Activated naive CD4-positive, alpha-beta T cell (primary cell): Measurements from ENCODE around the gene MRRF.
A peak's percentile ranks its signal among the peaks of the same experiment; 100 is the strongest.

Experiments
- DNase-seq, 4 experiments: peaks; one replicate each; lab custom pipeline; 2025; lab: John Stamatoyannopoulos, UW

MRRF gene

GRCh38 chr9:122332644-122333043, 68.0 kb downstream of the MRRF start:
- DNase-seq = no peak

DNA sequence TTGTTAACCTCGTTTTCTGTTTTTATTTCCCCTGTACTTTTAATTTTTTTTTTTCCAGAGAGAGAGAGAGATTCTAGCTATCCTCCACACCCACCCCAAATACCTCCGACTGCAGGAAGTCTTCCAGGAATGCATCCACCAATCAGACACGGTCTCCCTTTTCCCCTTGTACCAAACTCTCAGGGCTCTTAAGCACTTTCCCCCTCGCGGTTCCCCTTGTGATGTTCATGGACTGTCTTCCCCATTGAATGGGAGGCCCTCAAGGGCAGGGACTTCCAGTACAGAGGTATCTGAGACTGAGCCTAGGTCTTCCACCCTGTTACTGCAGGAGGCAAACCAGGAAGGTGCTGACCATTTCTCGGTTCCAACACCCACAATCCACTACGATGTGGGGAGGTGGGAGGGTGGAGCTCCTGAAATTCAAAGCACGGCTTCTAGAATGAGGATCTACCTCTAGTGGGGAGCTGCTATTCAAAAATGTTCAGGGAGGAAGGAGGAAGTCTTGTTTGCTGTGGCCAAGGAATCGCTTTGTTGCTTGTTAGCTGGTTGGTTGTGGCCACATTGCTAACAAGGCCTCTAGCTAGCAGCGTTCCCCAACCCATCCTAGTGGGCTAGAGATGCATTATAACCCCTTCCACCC, 68.6 kb downstream of the MRRF start:
- no peak for DNase-seq

DNA sequence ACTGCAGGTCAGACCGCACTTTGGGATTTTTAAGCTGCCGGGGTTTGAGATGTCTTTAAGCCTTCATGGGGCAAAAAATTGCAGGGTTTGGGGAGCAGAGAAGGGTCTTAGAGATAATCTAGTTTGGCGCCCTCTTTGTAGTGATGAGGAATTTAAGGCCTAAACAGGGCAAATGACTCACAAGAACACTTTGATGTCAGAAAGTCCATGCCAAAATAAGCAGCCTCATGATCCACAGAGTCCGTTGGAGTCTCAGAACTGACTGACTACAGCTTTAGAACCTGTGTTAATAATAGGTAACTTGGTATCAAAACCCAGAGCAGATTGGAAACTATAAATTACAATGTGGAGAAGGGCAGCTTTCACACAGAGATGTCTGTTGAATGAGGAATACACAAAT, 70.2 kb downstream of the MRRF start:
- no peak for DNase-seq

DNA sequence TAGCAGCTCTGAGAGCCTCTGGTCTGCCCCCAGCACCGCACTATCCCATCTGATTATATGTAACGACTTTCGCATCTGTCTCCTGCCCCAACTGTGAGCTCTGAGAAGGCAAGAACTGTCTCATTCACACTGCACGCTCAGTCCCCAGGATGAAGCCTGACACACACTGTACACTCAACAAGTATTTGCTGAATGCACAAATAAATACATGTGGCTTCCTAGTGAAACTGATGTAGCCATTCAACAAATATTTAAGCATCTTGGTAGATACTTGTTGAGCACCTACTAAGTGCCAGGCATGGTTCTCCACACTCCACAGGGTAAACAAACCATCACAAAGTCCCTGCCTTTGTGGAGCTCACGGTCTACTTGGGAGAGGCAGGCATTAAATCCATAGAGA, 71.5 kb downstream of the MRRF start:
- DNase-seq = no peak

- DNase-seq = no peak
Measured at GRCh38 chr9:122336866-122337555, 72.3 kb downstream of the MRRF start.

GRCh38 chr9:122337556-122337929, 72.9 kb downstream of the MRRF start:
- no peak for DNase-seq

- no peak for DNase-seq
Measured at GRCh38 chr9:122338536-122338935, 73.9 kb downstream of the MRRF start.

DNA sequence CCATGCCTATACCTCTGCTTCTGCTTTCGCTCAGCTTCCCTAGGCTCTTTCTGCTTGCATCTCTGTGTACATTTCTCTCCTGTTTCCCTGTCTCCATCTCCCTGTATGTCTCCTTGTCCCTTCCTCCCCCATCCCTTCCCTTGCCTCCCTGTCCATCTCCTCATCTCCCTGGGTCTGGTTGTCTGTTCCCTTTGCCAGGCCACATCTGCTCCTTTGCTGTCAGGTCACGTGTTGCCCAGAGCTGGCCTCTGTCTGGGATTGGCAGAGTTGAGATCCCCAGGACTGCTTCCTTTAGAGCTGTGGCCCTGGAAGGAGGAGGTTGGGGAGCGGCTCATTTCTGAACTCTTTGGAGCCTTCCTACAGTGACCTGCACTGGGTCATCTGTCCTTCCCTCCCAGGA, 74.3 kb downstream of the MRRF start:
- no peak for DNase-seq

DNA sequence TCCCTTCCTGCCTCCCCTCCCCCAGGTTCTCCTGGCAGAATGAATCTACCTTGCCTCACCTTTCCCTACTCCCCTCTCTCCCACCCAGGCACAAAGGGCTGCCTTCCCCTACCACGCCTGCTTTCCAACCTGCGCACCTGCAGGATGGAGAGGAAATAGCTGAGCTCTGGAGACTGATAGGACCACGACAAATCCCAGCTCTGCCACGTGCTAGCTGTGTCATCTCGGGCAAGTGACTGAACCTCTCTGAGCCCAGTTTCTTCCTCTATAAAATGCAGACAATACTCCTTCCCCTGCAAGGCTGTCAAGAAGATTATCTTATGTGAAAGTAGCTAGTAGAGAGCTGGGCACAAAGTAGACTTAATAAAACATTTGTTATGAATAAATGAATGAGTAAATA, 74.9 kb downstream of the MRRF start:
- DNase-seq = no peak

DNA sequence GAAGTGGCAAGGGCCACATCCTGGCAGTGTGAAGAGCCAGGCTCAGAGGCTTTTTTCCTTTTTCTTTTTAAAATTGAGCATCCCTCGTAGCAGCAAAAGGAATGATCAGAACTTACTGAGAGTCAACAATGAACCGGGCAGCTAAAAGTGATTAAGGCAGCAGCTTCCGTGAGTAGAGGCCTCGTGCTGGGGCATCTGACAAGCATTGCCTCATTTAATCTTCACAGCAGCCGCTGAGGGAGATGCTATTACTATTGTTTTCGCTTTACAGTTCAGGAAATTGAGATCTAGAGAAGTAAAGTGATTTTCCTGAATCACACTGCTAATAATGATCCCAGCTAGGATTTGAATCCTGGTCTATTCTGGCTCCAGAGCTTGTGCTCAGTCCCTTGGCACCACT, 75.5 kb downstream of the MRRF start:
- DNase-seq = no peak

DNA sequence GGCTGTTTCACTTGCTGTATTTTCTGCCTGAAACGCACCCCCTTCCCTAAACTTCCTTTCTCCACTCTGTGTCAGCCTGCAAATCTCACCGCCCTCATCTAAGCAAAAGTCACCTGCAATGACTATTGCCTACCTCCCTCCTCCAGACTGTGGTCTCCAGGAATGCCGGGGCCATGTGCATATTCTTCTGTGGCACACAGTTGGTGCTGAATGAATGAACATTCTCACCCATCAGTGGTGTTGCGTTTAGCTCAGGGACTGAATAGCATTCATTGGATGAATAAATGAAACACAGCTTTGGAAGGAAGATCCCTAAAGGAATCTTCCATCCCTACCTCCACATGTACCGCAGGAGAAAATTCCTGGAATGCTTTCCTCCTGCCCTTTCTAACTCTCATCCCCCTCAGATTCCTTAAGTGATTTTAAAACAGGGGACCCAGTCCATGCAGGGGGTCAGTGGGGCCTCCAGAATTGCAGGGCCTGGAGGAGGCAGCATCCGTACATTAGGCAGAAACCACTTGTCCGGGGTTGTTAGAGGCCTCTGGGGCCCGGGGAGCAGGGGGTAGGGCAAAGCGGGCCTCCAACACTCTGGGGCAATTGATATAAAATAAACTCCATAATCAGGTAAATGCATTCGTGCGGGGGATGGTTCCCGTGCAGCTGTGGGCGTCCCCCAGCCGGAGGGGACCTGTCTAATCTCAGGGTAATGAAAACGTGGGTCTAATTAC, 77.8 kb downstream of the MRRF start:
- no peak for DNase-seq

- DNase-seq = no peak
Measured at GRCh38 chr9:122346478-122347347, 82.0 kb downstream of the MRRF start.

- no peak for DNase-seq
Measured at GRCh38 chr9:122347348-122348287, 82.9 kb downstream of the MRRF start.

DNA sequence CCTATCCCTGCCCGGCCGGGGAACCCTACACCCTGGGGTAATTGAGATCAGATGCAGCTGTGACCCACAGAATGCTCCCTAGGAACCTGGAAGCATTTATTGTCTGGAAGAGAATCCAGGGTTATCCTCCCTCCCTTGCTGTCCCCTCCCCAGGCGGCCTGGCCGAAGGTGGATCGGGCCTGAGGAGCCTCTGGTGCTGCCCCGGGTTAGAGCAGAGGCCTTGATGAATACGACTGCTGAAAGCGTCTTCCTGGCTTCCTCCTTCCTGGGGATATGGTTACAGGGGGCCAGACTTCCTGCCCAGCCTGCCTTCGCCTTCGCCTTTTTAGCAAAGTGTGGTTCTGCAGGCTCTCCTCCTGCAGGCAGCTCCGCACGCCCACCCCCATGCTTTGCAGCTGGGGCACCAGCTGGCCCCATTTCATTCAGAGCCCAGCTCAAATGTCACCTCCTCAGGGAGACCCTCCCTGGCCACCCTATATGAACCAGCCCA, 83.7 kb downstream of the MRRF start:
- no peak for DNase-seq

DNA sequence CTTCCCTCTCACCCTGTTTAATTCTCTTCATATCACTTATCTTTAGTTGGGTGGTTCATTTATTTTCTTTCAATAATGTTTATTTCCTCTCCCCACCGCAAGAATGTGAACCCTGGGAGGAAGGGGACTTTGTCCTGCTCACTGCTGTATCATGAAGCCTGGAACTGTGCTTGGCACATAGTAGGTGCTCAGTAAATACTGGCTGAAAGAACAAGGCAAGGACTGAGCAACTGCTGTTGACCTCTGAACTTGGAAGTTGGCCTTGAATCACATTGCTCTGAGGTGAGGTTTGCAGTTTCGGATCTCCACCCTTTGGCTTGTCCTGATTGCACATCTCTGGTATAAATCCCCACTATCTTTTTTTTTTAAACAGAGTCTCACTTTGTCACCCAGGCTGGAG, 84.1 kb downstream of the MRRF start:
- DNase-seq = no peak

GRCh38 chr9:122349201-122349600, 84.5 kb downstream of the MRRF start:
- no peak for DNase-seq

DNA sequence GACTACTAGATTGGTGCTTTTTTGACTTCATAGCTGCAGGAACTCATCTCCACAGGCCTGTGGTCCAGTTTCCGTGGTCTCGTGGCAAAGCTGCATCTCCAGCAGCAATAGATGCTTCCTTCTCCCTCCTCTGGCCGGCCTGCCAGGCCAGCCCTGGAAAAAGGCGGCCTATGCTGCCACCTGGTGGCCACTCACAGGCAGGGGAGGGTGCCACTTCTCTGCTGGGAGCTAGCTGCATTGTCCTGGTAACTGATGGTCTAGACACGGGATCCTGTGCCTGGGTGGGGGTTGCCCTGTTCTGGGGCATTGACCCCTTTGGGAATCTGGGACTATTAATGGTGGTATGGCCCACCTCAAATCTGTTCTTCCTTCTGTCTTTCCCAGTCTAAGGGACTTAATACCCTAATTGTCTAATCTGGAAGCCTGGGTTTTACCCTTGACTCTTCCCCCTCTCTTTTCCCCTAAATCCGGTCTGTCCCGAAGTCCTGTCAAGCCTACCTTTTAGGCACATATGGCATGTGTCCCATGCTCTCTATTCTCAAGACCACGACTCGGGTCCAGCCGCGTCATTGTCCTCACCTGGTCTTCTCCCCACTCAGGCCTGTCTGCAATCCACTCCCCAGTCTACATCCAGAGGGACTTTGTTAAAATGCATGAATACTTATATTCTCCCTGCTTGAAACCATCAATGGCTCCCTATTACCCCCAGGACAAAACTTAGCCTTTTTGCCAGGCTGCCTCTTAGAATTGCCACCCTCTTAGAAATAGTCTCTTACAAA, 86.1 kb downstream of the MRRF start:
- peak; percentile 41 to 72 (median 68) for DNase-seq

- DNase-seq = no peak
Measured at GRCh38 chr9:122354536-122355199, 90.0 kb downstream of the MRRF start.

GRCh38 chr9:122355336-122355875, 90.7 kb downstream of the MRRF start:
- DNase-seq = no peak
